Heart right ventricle (tissue), 16 donors: ENCODE measurements around the gene MC1R. TPM values are rescaled to one million over a fixed set of nuclear protein-coding genes. Genes with fewer than 3 reads are reported as not detected.
A peak's percentile ranks its signal among the peaks of the same experiment; 100 is the strongest.

Experiments used
- ATAC-seq, 8 donors: fragments of 200-7000 bp; cut with Tn5 transposase; one replicate each; pipeline ENCODE4 v1.9.1; 2020; ENCODE audit warnings: mild to moderate bottlenecking in 8 of 8, moderate library complexity in 8 of 8, moderate number of reproducible peaks in 1 of 8
- DNase-seq, 2 donors: peaks; one replicate each; pipeline ENCODE4 v3.0.0-alpha.2; 2020
- H3K27ac ChIP-seq, 10 donors: fragments of 200-600 bp; sonication (generic) in 2 of 10; one replicate each; pipeline versions ENCODE4 v1.5.0 to v1.8.0; 2020 to 2022; ENCODE audit warnings: mild to moderate bottlenecking in 3 of 10
- H3K27me3 ChIP-seq, 7 donors: fragments of 200-600 bp; one replicate each; pipeline ENCODE4 v1.8.0; 2021 to 2022; ENCODE audit warnings: mild to moderate bottlenecking in 2 of 7
- H3K36me3 ChIP-seq, 9 donors: fragments of 200-600 bp; sonication (generic) in 1 of 9; one replicate each; pipeline versions ENCODE4 v1.5.0 to v1.8.0; 2020 to 2022; ENCODE audit warnings: mild to moderate bottlenecking in 2 of 9
- H3K4me1 ChIP-seq, 9 donors: fragments of 200-600 bp; sonication (generic) in 1 of 9; one replicate each; pipeline versions ENCODE4 v1.5.0 to v1.8.0; 2020 to 2022; ENCODE audit warnings: mild to moderate bottlenecking in 4 of 9
- H3K4me3 ChIP-seq, 10 donors: fragments of 200-600 bp; sonication (generic) in 2 of 10; one replicate each; pipeline versions ENCODE4 v1.5.0 to v1.8.0; 2020 to 2022; ENCODE audit warnings: mild to moderate bottlenecking in 7 of 10, moderate library complexity in 2 of 10
- H3K9me3 ChIP-seq, 11 donors: fragments of 200-600 bp in 10 of 11; sonication (generic) in 2 of 11; one replicate each; pipeline versions ENCODE4 v1.5.0 to v1.8.0; 2013 to 2022; ENCODE audit warnings: mild to moderate bottlenecking in 2 of 11, control low read depth in 1 of 11, moderate library complexity in 1 of 11
- WGBS, 2 donors: extraction: QIAGEN DNeasy Blood & Tissue Kit; methylation state at CpG; one replicate each; pipeline ENCODE4 v1.1.7; 2013; ENCODE audit warnings: inconsistent platforms in 1 of 2; 5-methylcytosine and 5-hydroxymethylcytosine counted together
- intact Hi-C, 10 donors: fragments of 100-400 bp; cut with DNase I; formaldehyde crosslinking; loops; one replicate each; pipeline versions ENCODE4 v1.11.1 to v1.14.2; 2022
- polyA plus RNA-seq, 2 donors: library from polyadenylated mRNA; stranded (reverse); fragments of 200-250 nt; gene quantifications; one replicate each; pipeline ENCODE4 v1.2.3, GENCODE V29; 2013
- total RNA-seq, 10 donors: library from RNA; stranded (reverse); fragmentation: NEBNext Ultra II Directional in 3 of 10; extraction: Animal tissue kit (Norgen Biotek cat#: 25700) in 3 of 10; gene quantifications; one replicate each; pipeline versions ENCODE4 v1.2.1 to v1.2.4, GENCODE V29; 2021 to 2023
- TF ChIP-seq, protein P1 (sequence below), 9 donors: fragments of 200-600 bp; sonication (generic) in 2 of 9; IDR thresholded peaks; one replicate each; pipeline versions ENCODE4 v1.5.0 to v1.8.0; 2021 to 2022; ENCODE audit warnings: antibody characterized with exemption in 9 of 9, mild to moderate bottlenecking in 5 of 9, moderate library complexity in 1 of 9
- donor health status: Arrhythmogenic right ventricular cardiomyopathy.
- donor health status: ischemic (EF 13 %, LVEDD 7.1; RV severe dilation, severe dysfunction).
- donor health status: healthy with polysubstance abuse.
- donor health status: DM: no; HTN: yes; CAD: no.
- donor health status: DM: no; HTN: no; CAD: no.
- donor health status: ischemic (EF 25% LVEDD 6.9; RV normal size, moderate dysfunction).
- donor health status: ischemic (EF 25% LVEDD 5.7; RV mildly dilated, moderate dysfunction).
- donor health status: healthy.
- donor health status: DM: yes; HTN: yes; CAD: no.
- donor health status: Ischemic cardiomyopathy.
- donor health status: ischemic (EF 35%, LVEDD 5.7; RV mildly dilated, moderate dysfunction).
- donor health status: nonischemic (EF 11% LVEDD 7.7; RV severe dilation, severe dysfunction).
- donor health status: DM: yes; HTN: yes; CAD: no.
- donor health status: PGD.
- donor health status: ischemic (EF 29% LVEDD 5.4; RV normal size, mild dysfunction).
- donor health status: nonischemic (EF 23%, LVEDD 6.1; RV moderate dilation, normal function).

Gene MC1R
- total and polyA plus RNA-seq, 12 donors = 0.64 to 4.5 (median 1.3) TPM

DNA sequence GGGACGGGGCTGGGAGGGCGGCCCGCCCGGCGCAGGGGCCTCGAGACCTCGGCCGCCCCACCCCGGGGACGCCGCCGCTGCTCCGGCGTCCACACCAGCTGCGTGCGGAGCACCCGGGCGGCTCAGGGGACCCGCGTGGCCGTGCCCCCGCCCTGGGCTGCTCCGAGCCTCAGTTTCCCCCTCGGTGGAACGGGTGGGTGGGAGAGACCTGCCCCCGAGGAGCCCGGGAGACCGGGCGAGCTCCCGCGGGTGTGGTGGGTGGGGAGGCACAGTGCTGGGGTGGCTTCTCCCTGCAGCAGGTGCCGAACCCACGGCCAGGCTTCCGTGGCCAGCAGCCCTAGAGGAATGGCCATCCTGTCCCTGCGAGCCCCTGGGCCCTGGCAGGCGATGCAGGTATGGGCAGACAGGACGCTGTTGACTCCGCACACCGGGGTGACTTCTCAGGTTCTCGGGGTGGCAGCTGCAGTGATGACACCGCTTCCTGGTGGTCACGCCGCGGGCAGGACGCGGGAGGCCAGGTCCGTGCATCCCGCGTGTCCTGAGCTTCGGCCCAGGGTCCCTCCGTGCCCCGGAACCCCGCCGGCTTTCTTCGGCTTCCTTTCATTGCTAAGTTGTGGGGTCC is 30.6 kb downstream of the MC1R start:
- H3K4me3 ChIP-seq = peak overlapping the region; percentile 38 to 69 (median 58)
- intact Hi-C loops = no loop called here
- peaks cover 0 to 2% (median 0%) of the 10 kb centered on the region in 9 donors for H3K36me3 ChIP-seq
- peak in 1 of 8 donors; percentile 20 for ATAC-seq
- peaks cover 0 to 24% (median 15%) of the 10 kb centered on the region in 9 donors for H3K4me1 ChIP-seq
- H3K9me3 ChIP-seq = no peaks in the 10 kb centered on the region
- H3K27ac ChIP-seq = peak overlapping the region in 1 of 10 donors; percentile 26
- no peak for DNase-seq
- 20 to 26% methylated on average over 43 to 54 of the region's 55 CpGs for WGBS, 2 donors
- TF ChIP-seq, protein P1, sequence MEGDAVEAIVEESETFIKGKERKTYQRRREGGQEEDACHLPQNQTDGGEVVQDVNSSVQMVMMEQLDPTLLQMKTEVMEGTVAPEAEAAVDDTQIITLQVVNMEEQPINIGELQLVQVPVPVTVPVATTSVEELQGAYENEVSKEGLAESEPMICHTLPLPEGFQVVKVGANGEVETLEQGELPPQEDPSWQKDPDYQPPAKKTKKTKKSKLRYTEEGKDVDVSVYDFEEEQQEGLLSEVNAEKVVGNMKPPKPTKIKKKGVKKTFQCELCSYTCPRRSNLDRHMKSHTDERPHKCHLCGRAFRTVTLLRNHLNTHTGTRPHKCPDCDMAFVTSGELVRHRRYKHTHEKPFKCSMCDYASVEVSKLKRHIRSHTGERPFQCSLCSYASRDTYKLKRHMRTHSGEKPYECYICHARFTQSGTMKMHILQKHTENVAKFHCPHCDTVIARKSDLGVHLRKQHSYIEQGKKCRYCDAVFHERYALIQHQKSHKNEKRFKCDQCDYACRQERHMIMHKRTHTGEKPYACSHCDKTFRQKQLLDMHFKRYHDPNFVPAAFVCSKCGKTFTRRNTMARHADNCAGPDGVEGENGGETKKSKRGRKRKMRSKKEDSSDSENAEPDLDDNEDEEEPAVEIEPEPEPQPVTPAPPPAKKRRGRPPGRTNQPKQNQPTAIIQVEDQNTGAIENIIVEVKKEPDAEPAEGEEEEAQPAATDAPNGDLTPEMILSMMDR (IDR thresholded peaks at IDR 0.05) = no peak
- H3K27me3 ChIP-seq = peaks cover 0 to 23% (median 6%) of the 10 kb centered on the region in 7 donors

DNA sequence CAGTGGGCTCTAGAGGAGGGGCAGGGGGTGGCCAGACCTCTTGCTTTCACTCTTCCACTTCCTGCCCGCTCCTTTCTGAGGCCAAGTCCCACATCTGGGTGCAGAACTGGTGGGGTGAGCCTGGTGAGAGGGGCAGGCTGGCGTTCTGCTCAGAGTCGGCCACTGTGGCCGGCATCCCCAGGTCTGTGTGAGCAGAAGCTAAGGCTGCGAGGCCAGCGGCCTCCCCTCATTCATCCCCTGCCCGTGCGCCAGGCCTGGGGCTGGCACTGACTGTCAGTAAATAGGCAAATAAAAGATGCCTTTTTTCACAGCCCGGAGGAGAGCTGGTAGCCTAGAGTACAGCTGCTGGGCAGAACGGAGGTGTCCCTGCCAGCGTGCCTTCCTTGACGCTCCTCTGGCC is 31.1 kb downstream of the MC1R start:
- no peaks in the 10 kb centered on the region for H3K9me3 ChIP-seq

GRCh38 chr16:89951509-89951908 is 32.8 kb downstream of the MC1R start:
- H3K4me3 ChIP-seq = no peak overlapping the region
- H3K27me3 ChIP-seq = peaks cover 0 to 12% (median 0%) of the 10 kb centered on the region in 7 donors
- TF ChIP-seq, protein P1 (IDR thresholded peaks at IDR 0.05) = no peak
- intact Hi-C loops = loop anchor here in 1 of 10 donors (10.0 kb wide), 1 partner anchor 67 kb away; no protein-coding TSS in a partner anchor
- no peaks in the 10 kb centered on the region for H3K9me3 ChIP-seq
- H3K4me1 ChIP-seq = peaks cover 0 to 32% (median 15%) of the 10 kb centered on the region in 9 donors
- peaks cover 0 to 21% (median 2%) of the 10 kb centered on the region in 9 donors for H3K36me3 ChIP-seq
- no peak overlapping the region for H3K27ac ChIP-seq
- no peak for ATAC-seq
- 93 to 96% methylated on average over 5 of the region's 5 CpGs for WGBS, 2 donors
- DNase-seq = no peak

More for the DNA sequence above, 31.1 kb downstream of the MC1R start:
- TF ChIP-seq, protein P1 (IDR thresholded peaks at IDR 0.05) = no peak
- ATAC-seq (peak in 1 of 8 donors; percentile 4), DNase-seq (no peak)
- peak overlapping the region in 6 of 10 donors; percentile 58 to 69 (median 62) for H3K4me3 ChIP-seq
- 87 to 92% methylated on average over 12 of the region's 12 CpGs for WGBS, 2 donors
- peaks cover 0 to 8% (median 0%) of the 10 kb centered on the region in 9 donors for H3K36me3 ChIP-seq
- intact Hi-C loops = loop anchor here in 1 of 10 donors (10.0 kb wide), 1 partner anchor 65 kb away; no protein-coding TSS in a partner anchor
- peaks cover 0 to 23% (median 2%) of the 10 kb centered on the region in 7 donors for H3K27me3 ChIP-seq
- peak overlapping the region in 1 of 10 donors; percentile 26 for H3K27ac ChIP-seq
- H3K4me1 ChIP-seq = peaks cover 0 to 24% (median 15%) of the 10 kb centered on the region in 9 donors

- Histone ChIP-seq H3K36me3 (peaks cover 0 to 26% (median 5%) of the 10 kb centered on the region in 9 donors), H3K27ac (no peak overlapping the region), H3K4me3 (no peak overlapping the region), H3K4me1 (peaks cover 0 to 37% (median 15%) of the 10 kb centered on the region in 9 donors), H3K27me3 (peaks cover 0 to 9% (median 0%) of the 10 kb centered on the region in 7 donors), H3K9me3 (no peaks in the 10 kb centered on the region)
- ATAC-seq = no peak
- TF ChIP-seq, protein P1 (IDR thresholded peaks at IDR 0.05) = no peak
- intact Hi-C loops = loop anchor here in 1 of 10 donors (10.0 kb wide), 1 partner anchor 67 kb away; no protein-coding TSS in a partner anchor
- no peak for DNase-seq
- 95 to 96% methylated on average over 12 of the region's 12 CpGs for WGBS, 2 donors
These were observed 33.4 kb downstream of the MC1R start for GRCh38 chr16:89952049-89952448.
